ENCODE data around the gene SHISAL2A.

Gene SHISAL2A

DNA sequence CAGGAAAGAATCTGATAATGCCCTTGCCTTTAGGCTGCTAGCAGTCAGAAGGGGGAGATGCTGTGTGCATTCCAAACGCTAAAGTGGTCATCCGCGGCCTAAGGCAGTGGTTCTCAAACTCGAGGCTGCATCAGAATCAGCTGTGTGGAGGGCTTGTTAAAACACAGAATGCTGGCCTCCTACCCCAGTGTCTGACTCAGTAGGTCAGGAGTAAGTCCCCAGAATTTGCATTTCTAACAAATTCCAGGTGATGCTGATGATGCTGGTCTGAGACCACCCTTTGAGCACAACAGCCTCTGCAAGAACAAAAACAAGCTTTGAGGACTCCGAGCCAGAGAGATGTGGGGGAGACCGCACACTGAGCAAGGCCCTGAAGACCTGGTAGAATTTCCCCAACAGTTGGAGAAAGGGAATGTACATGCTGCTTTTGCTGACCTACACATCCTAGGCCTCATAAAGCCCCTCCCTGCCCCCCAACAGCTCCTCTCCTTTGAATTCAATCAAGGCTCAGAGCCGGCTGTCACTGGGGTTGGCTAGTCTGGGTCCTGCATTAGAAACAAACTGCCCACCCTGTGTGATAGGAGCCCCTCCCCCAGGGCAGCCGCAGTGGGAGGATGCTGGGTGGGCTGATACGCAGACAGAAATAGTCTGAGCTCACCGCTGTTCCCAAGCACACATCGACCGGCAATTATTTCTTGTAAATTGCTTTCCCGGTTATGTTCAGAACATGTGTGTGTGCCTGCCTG is 27.1 kb downstream of the SHISAL2A start:
- H3K4me3 ChIP-seq (ENCODE audit: low read depth, low read length), result no peak overlapping the region
- H3K9ac ChIP-seq (ENCODE audit: low read length), result peak overlapping the region; percentile 36
- no peaks in the 10 kb centered on the region for H3K27me3 ChIP-seq (ENCODE audit: control insufficient read depth, insufficient read depth, low read length)

DNA sequence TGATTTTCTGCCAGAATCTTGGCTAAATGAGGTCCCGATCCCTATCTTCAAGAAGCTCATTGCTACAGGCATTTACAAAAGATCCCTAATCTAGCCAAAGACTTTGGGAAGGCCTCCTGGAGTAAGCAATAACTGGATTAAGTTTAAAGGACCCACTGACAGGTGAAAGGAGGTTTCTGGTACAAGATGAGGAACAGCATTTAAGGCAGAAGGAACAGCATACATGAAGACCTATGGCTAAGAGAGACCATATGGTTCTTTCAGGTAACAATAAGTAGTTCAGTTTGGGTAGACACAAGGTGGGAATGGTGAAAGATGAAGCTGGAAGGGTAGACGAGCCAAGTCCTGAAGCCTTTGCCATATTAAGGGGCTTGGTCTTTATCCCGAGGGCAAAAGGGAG is 27.8 kb downstream of the SHISAL2A start:
- H3K27ac ChIP-seq (ENCODE audit: low read depth, low read length), result peak overlapping the region; percentile 32; the same call in 1 of the 2 replicates
- no peak overlapping the region for H3K4me3 ChIP-seq (ENCODE audit: low read depth, low read length)
- peaks cover 39% of the 10 kb centered on the region for H3K4me1 ChIP-seq (ENCODE audit: control insufficient read depth, insufficient read depth, low read length)
- no peaks in the 10 kb centered on the region for H3K36me3 ChIP-seq (ENCODE audit: control insufficient read depth, insufficient read depth, low read length)
- H3K27me3 ChIP-seq (ENCODE audit: control insufficient read depth, insufficient read depth, low read length), result no peaks in the 10 kb centered on the region
- no peaks in the 10 kb centered on the region for H3K9me3 ChIP-seq (ENCODE audit: control insufficient read depth, insufficient read depth, low read depth, low read length)
- H3K9ac ChIP-seq (ENCODE audit: low read length), result peak overlapping the region; percentile 36

More for the DNA sequence above, 27.1 kb downstream of the SHISAL2A start:
- Histone ChIP-seq H3K4me1 (ENCODE audit: control insufficient read depth, insufficient read depth, low read length) (peaks cover 36% of the 10 kb centered on the region), H3K9me3 (ENCODE audit: control insufficient read depth, insufficient read depth, low read depth, low read length) (no peaks in the 10 kb centered on the region), H3K36me3 (ENCODE audit: control insufficient read depth, insufficient read depth, low read length) (no peaks in the 10 kb centered on the region), H3K27ac (ENCODE audit: low read depth, low read length) (peak overlapping the region; percentile 32; the same call in 1 of the 2 replicates)

DNA sequence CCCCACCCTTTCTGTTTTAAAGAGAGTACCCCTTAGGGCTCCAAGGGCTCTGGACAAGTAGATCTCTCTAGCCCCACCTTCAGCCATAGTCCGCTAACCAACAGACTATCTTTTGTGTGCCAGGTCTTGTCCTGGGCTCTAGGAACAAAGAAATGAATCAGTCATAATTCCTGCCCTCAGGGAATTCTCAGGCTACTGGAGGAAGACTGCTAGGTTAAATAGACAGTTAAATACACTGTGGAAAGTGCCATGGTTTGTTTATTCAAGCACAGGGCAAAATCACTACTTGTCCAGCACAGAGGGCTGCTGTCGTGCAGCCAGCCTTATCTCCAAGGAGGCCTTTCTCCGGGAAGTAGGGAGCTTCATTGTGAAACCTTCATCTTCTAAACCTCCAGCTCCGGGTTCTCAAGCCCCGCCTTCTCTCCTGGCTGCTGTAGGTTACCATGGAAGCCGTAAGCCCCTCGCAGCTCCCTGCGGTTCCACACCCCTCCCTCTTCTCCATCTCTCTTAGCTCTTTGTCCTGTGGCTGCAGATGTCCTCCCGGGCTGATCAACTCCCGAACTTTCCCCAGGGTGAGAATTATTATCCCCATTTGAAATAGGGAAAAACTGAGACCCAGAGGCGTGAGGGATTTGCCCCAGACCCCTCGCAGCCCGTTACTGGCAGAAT is 29.8 kb downstream of the SHISAL2A start:
- Histone ChIP-seq H3K27ac (ENCODE audit: low read depth, low read length) (no peak overlapping the region), H3K4me3 (ENCODE audit: low read depth, low read length) (peak overlapping the region; percentile 2; the same call in 1 of the 2 replicates), H3K27me3 (ENCODE audit: control insufficient read depth, insufficient read depth, low read length) (no peaks in the 10 kb centered on the region), H3K4me1 (ENCODE audit: control insufficient read depth, insufficient read depth, low read length) (peaks cover 39% of the 10 kb centered on the region), H3K9ac (ENCODE audit: low read length) (no peak overlapping the region), H3K9me3 (ENCODE audit: control insufficient read depth, insufficient read depth, low read depth, low read length) (no peaks in the 10 kb centered on the region), H3K36me3 (ENCODE audit: control insufficient read depth, insufficient read depth, low read length) (no peaks in the 10 kb centered on the region)

DNA sequence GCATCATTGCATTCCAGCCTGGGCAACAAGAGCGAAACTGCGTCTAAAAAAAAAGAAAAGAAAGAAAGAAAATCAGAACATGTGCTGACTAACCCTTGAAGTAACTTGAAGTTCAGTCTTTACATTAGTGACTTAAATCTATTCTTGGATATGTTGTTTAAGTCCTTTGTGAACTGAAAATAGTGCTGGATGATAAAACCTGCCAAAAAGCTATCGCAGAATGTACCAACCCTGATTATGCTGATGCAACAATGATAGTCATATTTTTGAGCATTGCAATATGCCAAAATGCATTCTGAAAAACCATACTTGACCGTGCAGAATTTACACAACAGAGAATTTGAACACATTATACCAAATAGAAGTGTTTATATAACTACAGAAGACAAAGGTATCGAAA is 30.7 kb downstream of the SHISAL2A start:
- no peaks in the 10 kb centered on the region for H3K9me3 ChIP-seq (ENCODE audit: control insufficient read depth, insufficient read depth, low read depth, low read length)
- no peak overlapping the region for H3K9ac ChIP-seq (ENCODE audit: low read length)
- no peak overlapping the region for H3K4me3 ChIP-seq (ENCODE audit: low read depth, low read length)
- H3K27me3 ChIP-seq (ENCODE audit: control insufficient read depth, insufficient read depth, low read length), result no peaks in the 10 kb centered on the region
- peaks cover 39% of the 10 kb centered on the region for H3K4me1 ChIP-seq (ENCODE audit: control insufficient read depth, insufficient read depth, low read length)
- no peaks in the 10 kb centered on the region for H3K36me3 ChIP-seq (ENCODE audit: control insufficient read depth, insufficient read depth, low read length)
- no peak overlapping the region for H3K27ac ChIP-seq (ENCODE audit: low read depth, low read length)

DNA sequence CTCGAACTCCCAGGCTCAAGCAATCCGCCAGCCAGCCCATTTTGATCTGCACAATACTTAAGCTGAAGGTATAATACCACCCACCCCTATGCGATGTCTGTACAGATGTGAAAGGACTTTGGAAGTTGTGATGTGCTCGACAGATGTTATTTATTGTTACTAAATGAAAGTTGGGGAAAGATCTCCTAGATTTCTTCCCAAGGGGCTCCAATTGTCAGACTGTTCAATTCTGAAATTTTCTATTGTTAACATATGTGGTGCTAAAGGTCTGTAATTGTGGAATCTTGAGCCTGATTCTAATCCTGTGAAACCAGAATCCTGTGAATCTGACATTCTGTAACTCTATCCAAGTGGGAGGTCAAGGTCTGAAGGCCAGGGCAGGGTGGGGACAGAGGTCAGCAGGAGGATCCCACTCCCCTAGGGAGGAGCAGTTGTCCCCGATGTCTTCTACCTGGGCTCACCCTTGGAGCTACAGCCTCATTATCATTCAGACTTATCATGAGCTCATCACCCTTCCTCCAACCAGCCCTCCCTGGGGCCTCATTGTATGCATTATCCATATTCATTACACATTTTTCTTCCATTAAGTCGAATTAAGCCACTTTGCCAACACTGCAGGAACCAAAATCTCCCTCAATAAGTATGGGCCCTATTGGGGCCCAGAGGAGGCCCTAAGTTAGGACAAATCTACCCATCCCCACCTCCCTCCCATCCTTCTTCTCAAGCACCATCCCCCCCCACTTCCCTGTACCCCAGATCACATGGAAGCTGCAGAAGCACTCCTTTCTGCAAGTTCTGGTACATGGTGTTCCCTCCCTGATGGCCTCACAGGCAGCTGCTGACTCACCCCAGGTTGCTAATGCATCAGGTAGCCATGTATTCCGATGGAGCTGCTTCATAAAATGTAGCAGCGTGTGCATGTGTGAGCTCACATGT is 32.3 kb downstream of the SHISAL2A start:
- Histone ChIP-seq H3K9ac (ENCODE audit: low read length) (no peak overlapping the region), H3K36me3 (ENCODE audit: control insufficient read depth, insufficient read depth, low read length) (no peaks in the 10 kb centered on the region), H3K27ac (ENCODE audit: low read depth, low read length) (no peak overlapping the region), H3K4me1 (ENCODE audit: control insufficient read depth, insufficient read depth, low read length) (peaks cover 26% of the 10 kb centered on the region), H3K9me3 (ENCODE audit: control insufficient read depth, insufficient read depth, low read depth, low read length) (no peaks in the 10 kb centered on the region), H3K27me3 (ENCODE audit: control insufficient read depth, insufficient read depth, low read length) (no peaks in the 10 kb centered on the region), H3K4me3 (ENCODE audit: low read depth, low read length) (no peak overlapping the region)

DNA sequence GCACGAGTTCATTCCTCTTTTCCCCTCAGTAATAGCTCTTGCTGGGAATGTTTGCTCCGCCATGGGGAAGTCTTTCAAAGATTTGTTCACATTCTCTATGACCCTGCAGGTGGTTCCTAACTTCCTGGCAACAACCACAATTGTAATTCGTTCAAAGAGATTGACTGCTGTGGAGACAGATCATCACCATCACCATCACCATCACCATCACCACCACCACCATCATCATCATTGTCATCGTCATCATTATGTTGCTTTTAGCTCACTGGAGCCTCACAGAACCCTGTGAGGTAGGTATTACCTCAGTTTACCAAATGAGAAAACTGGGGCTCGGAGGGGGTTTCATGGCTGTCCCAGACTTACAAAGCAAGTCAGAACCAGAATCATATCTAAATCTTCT is 34.3 kb downstream of the SHISAL2A start:
- Histone ChIP-seq H3K27me3 (ENCODE audit: control insufficient read depth, insufficient read depth, low read length) (no peaks in the 10 kb centered on the region), H3K4me1 (ENCODE audit: control insufficient read depth, insufficient read depth, low read length) (peaks cover 16% of the 10 kb centered on the region), H3K4me3 (ENCODE audit: low read depth, low read length) (no peak overlapping the region), H3K9me3 (ENCODE audit: control insufficient read depth, insufficient read depth, low read depth, low read length) (no peaks in the 10 kb centered on the region), H3K9ac (ENCODE audit: low read length) (no peak overlapping the region), H3K27ac (ENCODE audit: low read depth, low read length) (no peak overlapping the region), H3K36me3 (ENCODE audit: control insufficient read depth, insufficient read depth, low read length) (no peaks in the 10 kb centered on the region)

DNA sequence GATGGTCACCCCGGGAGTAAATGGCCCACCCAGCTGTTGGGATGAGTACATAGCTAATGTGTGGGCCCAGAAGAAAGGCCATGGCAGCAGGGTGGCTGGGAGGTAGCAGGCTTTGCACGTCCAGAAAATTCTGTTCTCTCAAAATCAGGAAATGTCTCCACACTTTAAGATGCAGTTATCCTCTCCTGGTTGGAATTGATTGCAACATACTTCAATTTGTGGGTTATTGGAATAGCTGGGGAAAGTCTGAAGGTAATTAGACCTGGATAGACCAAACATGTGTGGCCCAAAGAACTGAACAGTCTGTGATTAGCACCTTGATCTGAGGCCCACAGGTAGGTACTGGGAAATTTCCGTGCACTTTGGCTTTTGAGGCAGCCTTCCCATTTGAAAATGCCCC is 35.0 kb downstream of the SHISAL2A start:
- Histone ChIP-seq H3K9ac (ENCODE audit: low read length) (no peak overlapping the region), H3K27ac (ENCODE audit: low read depth, low read length) (no peak overlapping the region), H3K9me3 (ENCODE audit: control insufficient read depth, insufficient read depth, low read depth, low read length) (no peaks in the 10 kb centered on the region), H3K36me3 (ENCODE audit: control insufficient read depth, insufficient read depth, low read length) (no peaks in the 10 kb centered on the region), H3K27me3 (ENCODE audit: control insufficient read depth, insufficient read depth, low read length) (no peaks in the 10 kb centered on the region), H3K4me1 (ENCODE audit: control insufficient read depth, insufficient read depth, low read length) (peaks cover 10% of the 10 kb centered on the region), H3K4me3 (ENCODE audit: low read depth, low read length) (no peak overlapping the region)

DNA sequence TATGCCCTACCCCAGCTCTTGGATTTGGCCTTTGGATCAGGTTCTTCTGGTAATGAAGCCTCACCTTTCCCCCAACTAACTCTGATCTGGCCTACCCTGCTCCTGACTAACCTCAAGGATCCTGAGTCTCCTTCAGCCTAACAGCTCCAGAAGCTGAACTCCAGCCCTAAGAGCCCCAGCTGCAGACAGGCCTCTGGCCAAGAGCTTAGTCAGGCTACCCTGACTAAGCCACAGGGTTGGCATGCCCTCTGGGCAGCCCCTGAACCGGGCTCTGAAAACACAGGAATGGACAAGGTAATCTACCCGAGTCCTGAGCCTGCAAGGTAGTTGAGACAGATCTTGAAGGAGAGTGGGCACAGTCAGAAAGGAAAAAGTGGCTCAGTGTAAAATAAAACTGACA is 35.7 kb downstream of the SHISAL2A start:
- Histone ChIP-seq H3K9ac (ENCODE audit: low read length) (no peak overlapping the region), H3K27ac (ENCODE audit: low read depth, low read length) (no peak overlapping the region)

DNA sequence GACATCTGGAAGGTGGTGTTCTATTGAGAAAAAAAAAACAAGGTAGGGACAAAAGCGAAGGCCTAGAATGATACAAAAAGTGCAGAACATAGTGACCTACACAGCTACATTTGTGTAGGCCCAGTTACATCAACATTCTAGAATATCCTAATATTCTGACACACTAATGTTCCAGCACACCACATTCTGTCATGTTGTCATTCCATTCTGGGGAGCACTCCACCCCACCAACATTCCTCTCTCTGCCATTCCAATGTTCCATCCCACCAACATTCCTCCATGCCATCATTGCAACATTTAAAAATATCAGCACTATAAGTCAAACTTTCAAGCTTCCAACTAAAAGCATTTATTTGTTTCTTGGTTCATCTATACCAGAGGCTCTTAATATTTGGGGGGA is 36.7 kb downstream of the SHISAL2A start:
- peaks cover 9% of the 10 kb centered on the region for H3K4me1 ChIP-seq (ENCODE audit: control insufficient read depth, insufficient read depth, low read length)
- no peak overlapping the region for H3K27ac ChIP-seq (ENCODE audit: low read depth, low read length)
- no peaks in the 10 kb centered on the region for H3K9me3 ChIP-seq (ENCODE audit: control insufficient read depth, insufficient read depth, low read depth, low read length)
- H3K36me3 ChIP-seq (ENCODE audit: control insufficient read depth, insufficient read depth, low read length), result no peaks in the 10 kb centered on the region
- no peaks in the 10 kb centered on the region for H3K27me3 ChIP-seq (ENCODE audit: control insufficient read depth, insufficient read depth, low read length)
- no peak overlapping the region for H3K4me3 ChIP-seq (ENCODE audit: low read depth, low read length)
- no peak overlapping the region for H3K9ac ChIP-seq (ENCODE audit: low read length)

More for the DNA sequence above, 35.7 kb downstream of the SHISAL2A start:
- no peaks in the 10 kb centered on the region for H3K27me3 ChIP-seq (ENCODE audit: control insufficient read depth, insufficient read depth, low read length)
- H3K4me3 ChIP-seq (ENCODE audit: low read depth, low read length), result no peak overlapping the region
- no peaks in the 10 kb centered on the region for H3K9me3 ChIP-seq (ENCODE audit: control insufficient read depth, insufficient read depth, low read depth, low read length)
- H3K36me3 ChIP-seq (ENCODE audit: control insufficient read depth, insufficient read depth, low read length), result no peaks in the 10 kb centered on the region
- H3K4me1 ChIP-seq (ENCODE audit: control insufficient read depth, insufficient read depth, low read length), result peaks cover 6% of the 10 kb centered on the region

DNA sequence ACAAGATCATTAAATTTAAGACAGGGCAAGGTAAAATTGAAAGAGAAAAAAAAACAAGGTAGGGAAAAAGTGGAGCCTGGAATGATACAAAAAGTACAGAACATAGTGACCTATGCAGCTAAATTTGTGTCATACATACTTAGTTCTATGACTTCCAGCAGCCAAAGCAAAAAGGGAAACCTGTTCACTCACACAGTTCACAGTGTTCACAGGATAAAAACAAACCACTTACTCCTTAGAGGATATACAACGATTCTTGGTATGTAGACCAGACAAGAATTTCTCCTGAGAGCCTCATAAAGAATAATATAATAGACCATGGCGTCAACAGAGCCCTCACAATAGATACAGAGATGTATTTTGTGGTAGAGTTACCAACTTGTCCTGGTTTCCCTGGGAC is 37.6 kb downstream of the SHISAL2A start:
- no peak overlapping the region for H3K27ac ChIP-seq (ENCODE audit: low read depth, low read length)
- H3K27me3 ChIP-seq (ENCODE audit: control insufficient read depth, insufficient read depth, low read length), result no peaks in the 10 kb centered on the region
- no peak overlapping the region for H3K4me3 ChIP-seq (ENCODE audit: low read depth, low read length)
- peaks cover 9% of the 10 kb centered on the region for H3K4me1 ChIP-seq (ENCODE audit: control insufficient read depth, insufficient read depth, low read length)
- no peak overlapping the region for H3K9ac ChIP-seq (ENCODE audit: low read length)
- H3K36me3 ChIP-seq (ENCODE audit: control insufficient read depth, insufficient read depth, low read length), result no peaks in the 10 kb centered on the region
- H3K9me3 ChIP-seq (ENCODE audit: control insufficient read depth, insufficient read depth, low read depth, low read length), result no peaks in the 10 kb centered on the region
